Caco-2 (cell line): ENCODE measurements around the gene MS4A14. TPM values are rescaled to one million over a fixed set of nuclear protein-coding genes. Genes with fewer than 3 reads are reported as not detected.
"Not testable (repeated sequence)": the region's sequence is repeated elsewhere in the genome, so short reads cannot be mapped to it uniquely, and the experiment has no call there.

Experiments
- BruUV-seq: library from RNA; stranded (reverse); fragments of 400-500 nt; replicated peaks from 2 replicates; lab custom pipeline; 2021; lab: Mats Ljungman, UMichigan
- CTCF ChIA-PET: fragments of 300-600 bp; sonication (Branson Sonifier 250); formaldehyde crosslinking; loops from one replicate; lab custom pipeline; 2022; ENCODE audit warnings: antibody characterized with exemption; lab: Charles Lee
- POLR2A ChIA-PET: fragments of 300-600 bp; sonication (Branson Sonifier 250); formaldehyde crosslinking; loops from one replicate; lab custom pipeline; 2022; ENCODE audit warnings: antibody characterized with exemption; lab: Charles Lee
- DNase-seq, 2 experiments: peaks; one replicate each; pipeline versions ENCODE4 v3.0.0 to v3.0.0-alpha.2; 2020 to 2022
- H3K27me3 ChIP-seq: replicated peaks from 2 replicates; pipeline ENCODE4 v1.6.0; 2011; ENCODE audit warnings: low read length; ENCODE audit not compliant: control insufficient read depth, insufficient read depth
- H3K36me3 ChIP-seq: 2 replicates; pipeline ENCODE4 v1.5.1; 2011; ENCODE audit warnings: low read length; ENCODE audit not compliant: control insufficient read depth, insufficient read depth
- H3K4me1 ChIP-seq: fragments of 250-450 bp; sonication (Bioruptor Pico); 2 replicates; pipeline ENCODE4 v1.5.1; 2020; ENCODE audit warnings: mild to moderate bottlenecking
- H3K4me3 ChIP-seq: 2 replicates; pipeline ENCODE4 v1.5.1; 2011; ENCODE audit warnings: low read depth, mild to moderate bottlenecking, control low read depth, low read length
- H3K9me3 ChIP-seq: fragments of 250-450 bp; sonication (Bioruptor Pico); 2 replicates; pipeline ENCODE4 v1.5.1; 2020; ENCODE audit warnings: mild to moderate bottlenecking, moderate library complexity
- H3K27ac Mint-ChIP-seq: one replicate; pipeline ENCODE4 v1.8.0; 2022; ENCODE audit warnings: mixed read lengths; ENCODE audit not compliant: unreplicated experiment
- H3K27me3 Mint-ChIP-seq: one replicate; pipeline ENCODE4 v1.8.0; 2022; ENCODE audit warnings: mixed read lengths; ENCODE audit not compliant: insufficient read depth, unreplicated experiment
- H3K36me3 Mint-ChIP-seq: one replicate; pipeline ENCODE4 v1.8.0; 2022; ENCODE audit warnings: mild to moderate bottlenecking, mixed read lengths; ENCODE audit not compliant: insufficient read depth, unreplicated experiment
- H3K4me1 Mint-ChIP-seq: one replicate; pipeline ENCODE4 v1.8.0; 2022; ENCODE audit warnings: low read depth, mixed read lengths; ENCODE audit not compliant: unreplicated experiment
- H3K4me3 Mint-ChIP-seq: one replicate; pipeline ENCODE4 v1.8.0; 2022; ENCODE audit warnings: mild to moderate bottlenecking, moderate library complexity, mixed read lengths; ENCODE audit not compliant: unreplicated experiment
- H3K9me3 Mint-ChIP-seq: one replicate; pipeline ENCODE4 v1.8.0; 2022; ENCODE audit warnings: mixed read lengths; ENCODE audit not compliant: unreplicated experiment
- intact Hi-C: fragments of 100-400 bp; cut with micrococcal nuclease; formaldehyde crosslinking; loops from one replicate; pipeline ENCODE4 v1.10.0; 2022; ENCODE audit not compliant: unreplicated experiment
- total RNA-seq: library from RNA; stranded (reverse); gene quantifications from 2 replicates; pipeline ENCODE4 v1.2.3, GENCODE V29; 2022
- TF ChIP-seq, protein P1 (sequence below), 2 experiments: fragments of 200-600 bp in 1 of 2; IDR thresholded peaks; 1 replicate in 1 of 2; 2 replicates in 1 of 2; pipeline versions ENCODE4 v1.5.1 to v1.8.0; 2011 to 2022; ENCODE audit warnings: antibody characterized with exemption in 1 of 2, control low read depth in 1 of 2, inconsistent platforms in 1 of 2, low read depth in 1 of 2, low read length in 1 of 2, mild to moderate bottlenecking in 1 of 2, moderate library complexity in 1 of 2; ENCODE audit not compliant: insufficient read depth in 1 of 2, severe bottlenecking in 1 of 2, unreplicated experiment in 1 of 2

Gene MS4A14
- total RNA-seq, 1 experiment from 2014 or later = not detected

DNA sequence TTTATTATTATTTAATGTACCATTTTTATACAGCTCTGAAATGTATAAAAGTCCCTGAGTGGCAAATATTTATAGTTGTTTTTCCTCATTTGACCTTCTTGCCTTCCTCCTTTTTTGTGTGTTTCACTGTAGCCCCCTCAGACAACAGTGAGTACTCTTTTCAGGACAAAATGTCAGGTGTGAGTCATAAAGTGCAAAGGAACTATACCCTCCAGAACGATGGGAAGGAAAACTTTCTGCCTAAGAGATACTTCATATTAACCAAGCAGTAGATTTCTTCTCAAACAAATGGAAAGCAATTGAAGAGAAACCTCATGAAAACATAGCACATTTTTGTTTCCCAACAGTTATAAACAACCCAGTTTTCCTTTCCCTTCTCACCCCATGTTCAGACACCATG, 34.0 kb upstream of the MS4A14 start:
- intact Hi-C loops = no loop called here
- peaks cover 13% of the 10 kb centered on the region for H3K9me3 Mint-ChIP-seq
- no peak for DNase-seq
- H3K27me3 Mint-ChIP-seq = no peaks in the 10 kb centered on the region
- no peaks in the 10 kb centered on the region for H3K4me1 ChIP-seq
- H3K4me3 Mint-ChIP-seq = no peak overlapping the region
- no peaks in the 10 kb centered on the region for H3K4me1 Mint-ChIP-seq
- TF ChIP-seq, protein P1, sequence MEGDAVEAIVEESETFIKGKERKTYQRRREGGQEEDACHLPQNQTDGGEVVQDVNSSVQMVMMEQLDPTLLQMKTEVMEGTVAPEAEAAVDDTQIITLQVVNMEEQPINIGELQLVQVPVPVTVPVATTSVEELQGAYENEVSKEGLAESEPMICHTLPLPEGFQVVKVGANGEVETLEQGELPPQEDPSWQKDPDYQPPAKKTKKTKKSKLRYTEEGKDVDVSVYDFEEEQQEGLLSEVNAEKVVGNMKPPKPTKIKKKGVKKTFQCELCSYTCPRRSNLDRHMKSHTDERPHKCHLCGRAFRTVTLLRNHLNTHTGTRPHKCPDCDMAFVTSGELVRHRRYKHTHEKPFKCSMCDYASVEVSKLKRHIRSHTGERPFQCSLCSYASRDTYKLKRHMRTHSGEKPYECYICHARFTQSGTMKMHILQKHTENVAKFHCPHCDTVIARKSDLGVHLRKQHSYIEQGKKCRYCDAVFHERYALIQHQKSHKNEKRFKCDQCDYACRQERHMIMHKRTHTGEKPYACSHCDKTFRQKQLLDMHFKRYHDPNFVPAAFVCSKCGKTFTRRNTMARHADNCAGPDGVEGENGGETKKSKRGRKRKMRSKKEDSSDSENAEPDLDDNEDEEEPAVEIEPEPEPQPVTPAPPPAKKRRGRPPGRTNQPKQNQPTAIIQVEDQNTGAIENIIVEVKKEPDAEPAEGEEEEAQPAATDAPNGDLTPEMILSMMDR (IDR thresholded peaks at IDR 0.05; ENCODE audit: insufficient read depth in 1 of 2, low read depth in 1 of 2, low read length in 1 of 2, severe bottlenecking in 1 of 2, unreplicated experiment in 1 of 2) = no peak
- CTCF ChIA-PET = interaction anchor here (1.9 kb wide), 1 partner anchor 257 kb away, joined by 8 read pairs; no protein-coding TSS in a partner anchor
- no peak overlapping the region for H3K27ac Mint-ChIP-seq
- POLR2A ChIA-PET = no interaction called here
- H3K27me3 ChIP-seq = no peaks in the 10 kb centered on the region
- H3K36me3 ChIP-seq = no peaks in the 10 kb centered on the region
- peaks cover 11% of the 10 kb centered on the region for H3K9me3 ChIP-seq
- no peaks in the 10 kb centered on the region for H3K36me3 Mint-ChIP-seq
- no peak overlapping the region for H3K4me3 ChIP-seq
- no TSS peak for BruUV-seq

DNA sequence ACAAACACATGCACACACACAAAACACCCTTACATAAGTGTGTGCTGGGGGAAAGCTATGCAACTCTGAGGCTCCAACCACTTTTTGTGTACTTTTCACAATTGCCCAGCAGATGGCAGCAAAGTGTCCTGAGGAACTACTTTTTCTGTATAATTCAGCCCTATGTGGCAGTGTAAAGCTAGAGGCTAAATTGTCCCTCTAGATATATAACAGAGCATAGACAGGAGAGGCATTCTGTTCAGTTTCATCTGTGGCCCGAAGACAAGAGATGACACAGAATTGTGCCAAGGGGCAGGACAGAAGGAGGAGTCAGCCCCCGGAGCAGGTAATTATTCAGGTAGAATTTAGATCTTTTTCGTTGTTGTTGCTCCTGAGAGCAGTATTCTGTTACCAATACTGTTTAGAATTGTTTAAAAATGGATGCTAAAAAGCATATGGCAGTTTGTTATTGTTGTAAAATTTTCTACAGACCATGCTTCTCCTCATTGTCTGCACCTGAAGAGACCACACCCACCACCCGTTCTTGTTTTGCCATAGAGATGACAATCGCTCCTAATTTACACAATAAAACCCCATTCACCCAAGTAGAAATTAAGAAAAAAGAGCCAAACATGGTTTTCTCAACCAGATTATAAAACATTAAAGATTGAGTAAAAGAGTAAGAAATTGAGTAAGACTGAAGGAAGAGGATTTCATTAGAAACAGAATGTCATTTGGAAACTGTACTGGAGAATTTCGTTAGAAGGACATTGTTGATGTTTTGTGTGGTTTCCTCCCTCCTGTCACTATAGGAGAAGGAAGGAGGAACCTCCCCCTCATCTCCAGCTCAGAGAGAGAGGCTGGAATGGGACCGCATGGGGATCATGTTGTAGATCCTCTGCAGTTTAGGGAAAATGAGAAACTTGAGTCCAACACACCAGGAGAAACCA, 32.5 kb upstream of the MS4A14 start:
- no peaks in the 10 kb centered on the region; the same call in 1 of the 2 replicates for H3K4me1 ChIP-seq
- no peaks in the 10 kb centered on the region for H3K27me3 ChIP-seq
- peak; percentile 55 to 74 for DNase-seq
- Mint-ChIP-seq H3K9me3 (peaks cover 18% of the 10 kb centered on the region), H3K27ac (no peak overlapping the region), H3K36me3 (no peaks in the 10 kb centered on the region), H3K27me3 (no peaks in the 10 kb centered on the region), H3K4me1 (no peaks in the 10 kb centered on the region), H3K4me3 (no peak overlapping the region)
- POLR2A ChIA-PET = interaction anchor here (0.5 kb wide), 1 partner anchor 184 kb away, joined by 3 read pairs; no protein-coding TSS in a partner anchor
- H3K9me3 ChIP-seq = peaks cover 11% of the 10 kb centered on the region
- H3K36me3 ChIP-seq = no peaks in the 10 kb centered on the region
- CTCF ChIA-PET = interaction anchor here (0.5 to 1.9 kb wide), 11 partner anchors 14 to 1618 kb away, joined by 3 to 11 read pairs (median 5); no protein-coding TSS in a partner anchor
- H3K4me3 ChIP-seq = no peak overlapping the region
- TF ChIP-seq, protein P1 (IDR thresholded peaks at IDR 0.05; ENCODE audit: insufficient read depth in 1 of 2, low read depth in 1 of 2, low read length in 1 of 2, severe bottlenecking in 1 of 2, unreplicated experiment in 1 of 2) = peak; percentile 70 to 83
- intact Hi-C loops = loop anchor here (1.0 kb wide), 4 partner anchors 99 to 254 kb away; no protein-coding TSS in a partner anchor
- no TSS peak for BruUV-seq

DNA sequence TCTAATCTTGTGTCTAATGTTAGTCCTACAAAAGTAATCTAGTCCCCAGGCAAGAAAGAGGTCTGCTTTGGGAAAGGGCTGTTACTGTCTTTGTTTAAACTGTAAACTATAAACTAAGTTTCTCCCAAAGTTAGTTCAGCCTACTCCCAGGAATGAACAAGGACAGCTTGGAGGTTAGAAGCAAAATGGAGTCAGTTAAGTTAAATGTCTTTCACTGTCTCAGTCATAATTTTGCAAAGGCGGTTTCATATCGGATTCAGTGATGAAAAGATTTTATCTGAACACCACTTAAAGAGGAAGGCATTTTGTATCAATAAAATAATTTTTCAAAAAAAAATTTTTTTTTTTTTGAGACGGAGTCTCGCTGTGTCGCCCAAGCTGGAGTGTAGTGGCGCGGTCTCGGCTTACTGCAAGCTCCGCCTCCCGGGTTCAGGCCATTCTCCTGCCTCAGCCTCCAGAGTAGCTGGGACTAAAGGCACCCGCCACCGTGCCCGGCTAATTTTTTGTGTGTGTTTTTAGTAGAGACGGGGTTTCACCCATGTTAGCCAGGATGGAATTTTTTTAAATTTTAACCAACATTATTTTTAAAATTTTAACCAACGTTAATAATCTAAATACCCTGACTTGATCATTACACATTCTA, 29.9 kb upstream of the MS4A14 start:
- H3K27me3 ChIP-seq, POLR2A ChIA-PET: not testable (repeated sequence)

More for the DNA sequence above, 29.9 kb upstream of the MS4A14 start:
- peaks cover 14% of the 10 kb centered on the region for H3K4me1 ChIP-seq
- intact Hi-C loops, H3K4me3 ChIP-seq, H3K9me3 ChIP-seq, DNase-seq, H3K27me3 Mint-ChIP-seq, H3K36me3 ChIP-seq, H3K27ac Mint-ChIP-seq, H3K4me3 Mint-ChIP-seq, H3K36me3 Mint-ChIP-seq, BruUV-seq: not testable (repeated sequence)
- Mint-ChIP-seq H3K9me3 (peaks cover 12% of the 10 kb centered on the region), H3K4me1 (peaks cover 10% of the 10 kb centered on the region)
- CTCF ChIA-PET = interaction anchor here (1.3 kb wide), 1 partner anchor 252 kb away, joined by 3 read pairs; no protein-coding TSS in a partner anchor
